MCF 10A (cell line): ENCODE data around the gene SLC16A2. TPM values are rescaled to one million over a fixed set of nuclear protein-coding genes. Genes with fewer than 3 reads are reported as not detected.

Experiments used
- BruUV-seq: library from RNA; stranded (reverse); fragments of 400-500 nt; replicated peaks from 2 replicates; lab custom pipeline; 2021; lab: Mats Ljungman, UMichigan
- CTCF ChIA-PET: fragments of 300-600 bp; sonication (Branson Sonifier 250); formaldehyde crosslinking; extraction: SDS; loops from one replicate; lab custom pipeline; 2021; ENCODE audit warnings: antibody characterized with exemption, inconsistent platforms; lab: Yijun Ruan, JAX
- POLR2A ChIA-PET: fragments of 300-600, 350-650 bp; sonication (Branson Sonifier 250); formaldehyde crosslinking; extraction: SDS; loops from one replicate; lab custom pipeline; 2020; ENCODE audit warnings: antibody characterized with exemption, inconsistent platforms; lab: Yijun Ruan, JAX
- DNase-seq: peaks from one replicate; pipeline ENCODE4 v3.0.0-alpha.2; 2018; ENCODE audit not compliant: unreplicated experiment
- H3K27ac Mint-ChIP-seq: one replicate; pipeline ENCODE4 v1.8.0; 2022; ENCODE audit warnings: mild to moderate bottlenecking, low read depth, mixed read lengths; ENCODE audit not compliant: unreplicated experiment
- H3K27me3 Mint-ChIP-seq: one replicate; pipeline ENCODE4 v1.8.0; 2022; ENCODE audit warnings: mixed read lengths; ENCODE audit not compliant: insufficient read depth, unreplicated experiment
- H3K36me3 Mint-ChIP-seq: one replicate; pipeline ENCODE4 v1.8.0; 2022; ENCODE audit warnings: mild to moderate bottlenecking, moderate library complexity, mixed read lengths; ENCODE audit not compliant: insufficient read depth, unreplicated experiment
- H3K4me1 Mint-ChIP-seq: one replicate; pipeline ENCODE4 v1.8.0; 2022; ENCODE audit warnings: mixed read lengths; ENCODE audit not compliant: insufficient read depth, unreplicated experiment
- H3K4me3 Mint-ChIP-seq: one replicate; pipeline ENCODE4 v1.8.0; 2022; ENCODE audit warnings: mild to moderate bottlenecking, moderate library complexity, mixed read lengths; ENCODE audit not compliant: unreplicated experiment
- H3K9me3 Mint-ChIP-seq: one replicate; pipeline ENCODE4 v1.8.0; 2022; ENCODE audit warnings: mixed read lengths; ENCODE audit not compliant: unreplicated experiment
- intact Hi-C: fragments of 100-400 bp; cut with micrococcal nuclease; formaldehyde crosslinking; loops from 2 replicates; pipeline ENCODE4 v1.14.1; 2022
- total RNA-seq: library from RNA; stranded (reverse); gene quantifications from 2 replicates; pipeline ENCODE4 v1.2.3, GENCODE V29; 2022
- TF ChIP-seq, protein P1 (sequence below): fragments of 200-600 bp; IDR thresholded peaks from one replicate; pipeline ENCODE4 v1.8.0; 2022; ENCODE audit warnings: antibody characterized with exemption, mild to moderate bottlenecking; ENCODE audit not compliant: unreplicated experiment

SLC16A2 gene
- total RNA-seq, 1 experiment from 2014 or later, result 11.9 TPM

DNA sequence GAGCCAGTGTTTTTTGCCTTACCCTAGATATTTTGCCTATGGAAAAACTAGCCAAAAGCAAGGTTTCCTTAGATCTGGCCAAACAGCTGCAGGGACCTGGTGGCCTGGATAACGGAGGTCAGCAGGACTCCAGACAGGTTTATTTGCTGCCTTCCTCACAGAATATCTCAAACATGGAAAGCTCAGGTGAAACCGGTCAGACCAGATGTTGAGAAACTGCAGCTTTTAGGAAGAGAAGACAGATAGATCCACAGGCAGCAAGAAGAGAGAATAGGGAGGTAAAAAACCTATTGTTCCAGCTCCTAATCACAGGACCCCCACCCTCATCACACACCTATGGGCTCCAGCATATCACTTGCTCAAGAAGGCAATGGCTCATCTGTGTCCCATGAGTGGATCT lies 16.2 kb downstream of the SLC16A2 start:
- Mint-ChIP-seq H3K27ac (no peak overlapping the region), H3K36me3 (no peaks in the 10 kb centered on the region), H3K9me3 (no peaks in the 10 kb centered on the region), H3K27me3 (peaks cover 39% of the 10 kb centered on the region), H3K4me1 (peaks cover 6% of the 10 kb centered on the region), H3K4me3 (no peak overlapping the region)
- CTCF ChIA-PET, result interaction anchor here (0.9 to 2.6 kb wide), 4 partner anchors 12 to 17 kb away, joined by 3 to 9 read pairs (median 8); partner anchors contain the start of gene SLC16A2
- no TSS peak for BruUV-seq
- POLR2A ChIA-PET, result no interaction called here
- intact Hi-C loops, result no loop called here
- TF ChIP-seq, protein P1, sequence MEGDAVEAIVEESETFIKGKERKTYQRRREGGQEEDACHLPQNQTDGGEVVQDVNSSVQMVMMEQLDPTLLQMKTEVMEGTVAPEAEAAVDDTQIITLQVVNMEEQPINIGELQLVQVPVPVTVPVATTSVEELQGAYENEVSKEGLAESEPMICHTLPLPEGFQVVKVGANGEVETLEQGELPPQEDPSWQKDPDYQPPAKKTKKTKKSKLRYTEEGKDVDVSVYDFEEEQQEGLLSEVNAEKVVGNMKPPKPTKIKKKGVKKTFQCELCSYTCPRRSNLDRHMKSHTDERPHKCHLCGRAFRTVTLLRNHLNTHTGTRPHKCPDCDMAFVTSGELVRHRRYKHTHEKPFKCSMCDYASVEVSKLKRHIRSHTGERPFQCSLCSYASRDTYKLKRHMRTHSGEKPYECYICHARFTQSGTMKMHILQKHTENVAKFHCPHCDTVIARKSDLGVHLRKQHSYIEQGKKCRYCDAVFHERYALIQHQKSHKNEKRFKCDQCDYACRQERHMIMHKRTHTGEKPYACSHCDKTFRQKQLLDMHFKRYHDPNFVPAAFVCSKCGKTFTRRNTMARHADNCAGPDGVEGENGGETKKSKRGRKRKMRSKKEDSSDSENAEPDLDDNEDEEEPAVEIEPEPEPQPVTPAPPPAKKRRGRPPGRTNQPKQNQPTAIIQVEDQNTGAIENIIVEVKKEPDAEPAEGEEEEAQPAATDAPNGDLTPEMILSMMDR, result no peak
- no peak for DNase-seq

DNA sequence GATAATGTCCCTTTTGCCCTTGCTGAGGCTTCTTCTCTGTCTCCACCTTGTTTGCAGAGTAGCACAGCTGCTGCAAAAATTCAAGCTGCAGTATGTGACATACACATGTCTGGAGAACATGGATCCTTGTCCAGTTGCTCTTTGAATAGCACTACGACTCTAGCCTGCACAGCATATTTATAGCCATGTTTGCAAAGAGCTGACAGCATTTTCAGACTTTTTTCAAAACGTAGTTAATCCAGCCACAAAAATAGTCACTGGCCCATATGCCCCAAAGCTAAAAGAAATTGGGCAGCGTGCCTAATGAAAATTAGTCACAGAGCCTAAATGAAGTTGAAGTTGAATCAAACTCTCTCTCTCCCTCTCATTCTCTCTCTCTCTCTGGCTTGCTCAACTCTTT lies 17.5 kb downstream of the SLC16A2 start:
- H3K4me1 Mint-ChIP-seq, result peaks cover 6% of the 10 kb centered on the region
- no peak overlapping the region for H3K27ac Mint-ChIP-seq
- H3K36me3 Mint-ChIP-seq, result no peaks in the 10 kb centered on the region
- DNase-seq, result no peak
- peaks cover 34% of the 10 kb centered on the region for H3K27me3 Mint-ChIP-seq
- H3K9me3 Mint-ChIP-seq, result no peaks in the 10 kb centered on the region
- TF ChIP-seq, protein P1, result no peak
- no TSS peak for BruUV-seq
- CTCF ChIA-PET, result interaction anchor here (2.6 kb wide), 1 partner anchor 10 kb away, joined by 7 read pairs; no protein-coding TSS in a partner anchor
- POLR2A ChIA-PET, result interaction anchor here (1.2 kb wide), 2 partner anchors 9 to 11 kb away, joined by 3 to 5 read pairs; no protein-coding TSS in a partner anchor
- intact Hi-C loops, result no loop called here
- no peak overlapping the region for H3K4me3 Mint-ChIP-seq

DNA sequence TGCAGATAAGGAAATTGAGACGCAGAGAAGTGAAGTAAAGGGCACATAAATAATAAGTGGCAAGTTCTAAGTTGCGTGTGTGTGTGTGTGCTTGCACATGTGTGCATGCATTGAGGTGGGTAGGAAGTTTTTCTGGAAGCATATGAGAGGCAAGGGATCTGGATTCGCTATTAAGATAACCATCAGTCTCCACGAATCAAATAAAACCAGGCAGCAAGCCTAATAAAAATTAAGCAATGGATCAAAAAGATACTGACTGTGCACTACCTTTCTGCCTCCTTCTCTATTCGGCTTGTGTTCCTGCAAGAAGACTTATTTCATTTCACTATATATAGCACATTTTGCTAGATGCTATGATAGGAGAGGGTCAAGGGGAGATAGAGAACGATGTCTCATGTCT lies 23.8 kb downstream of the SLC16A2 start:
- intact Hi-C loops, result no loop called here
- Mint-ChIP-seq H3K4me1 (peaks cover 8% of the 10 kb centered on the region), H3K27me3 (peaks cover 50% of the 10 kb centered on the region), H3K27ac (no peak overlapping the region), H3K4me3 (no peak overlapping the region), H3K36me3 (no peaks in the 10 kb centered on the region), H3K9me3 (no peaks in the 10 kb centered on the region)
- DNase-seq, result no peak
- CTCF ChIA-PET, result interaction anchor here (1.0 to 1.2 kb wide), 2 partner anchors 13 to 62 kb away, joined by 3 read pairs; no protein-coding TSS in a partner anchor
- POLR2A ChIA-PET, result interaction anchor here (0.9 kb wide), 1 partner anchor 19 kb away, joined by 3 read pairs; no protein-coding TSS in a partner anchor
- BruUV-seq, result no TSS peak
- TF ChIP-seq, protein P1, result no peak

DNA sequence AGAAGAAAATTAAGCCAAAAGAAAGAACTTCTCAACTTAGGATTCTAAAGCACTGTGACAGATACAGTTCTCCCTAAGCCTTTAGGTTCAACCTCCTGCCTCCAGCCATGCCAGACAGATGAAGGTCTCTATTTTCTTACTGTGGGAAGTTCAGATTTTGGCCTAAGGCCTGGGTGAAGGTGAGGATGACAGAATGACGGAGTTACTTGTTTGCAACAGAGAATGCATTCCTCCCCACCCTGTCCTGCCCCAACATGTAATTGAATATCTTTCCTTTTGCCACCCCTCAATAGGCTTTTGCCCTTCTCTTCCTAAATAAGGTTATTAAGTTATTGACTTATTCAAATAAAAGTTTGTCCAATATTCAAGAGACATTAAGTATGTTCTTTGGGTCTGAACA lies 25.6 kb downstream of the SLC16A2 start:
- Mint-ChIP-seq H3K27me3 (peaks cover 43% of the 10 kb centered on the region), H3K9me3 (no peaks in the 10 kb centered on the region), H3K27ac (no peak overlapping the region), H3K4me3 (no peak overlapping the region), H3K36me3 (no peaks in the 10 kb centered on the region), H3K4me1 (peaks cover 18% of the 10 kb centered on the region)
- intact Hi-C loops, result no loop called here
- ChIA-PET POLR2A (no interaction called here), CTCF (interaction anchor here (0.6 to 1.3 kb wide), 3 partner anchors 15 to 62 kb away, joined by 3 to 4 read pairs (median 3); partner anchors contain the start of gene SLC16A2)
- TF ChIP-seq, protein P1, result no peak
- no TSS peak for BruUV-seq
- no peak for DNase-seq
